ELF-1 (cell line): ENCODE data around the gene SLC22A23.
A peak's percentile ranks its signal among the peaks of the same experiment; 100 is the strongest.

ENCODE experiments used
- DNase-seq: peaks from one replicate; pipeline ENCODE4 v3.0.0-alpha.2; 2016; ENCODE audit warnings: low read depth, low spot score

The SLC22A23 gene

GRCh38 chr6:3285049-3285639, 171.7 kb downstream of the SLC22A23 start:
- DNase-seq: no peak

GRCh38 chr6:3284436-3284876, 172.4 kb downstream of the SLC22A23 start:
- DNase-seq: no peak

GRCh38 chr6:3283641-3284435, 173.0 kb downstream of the SLC22A23 start:
- DNase-seq: no peak

- no peak for DNase-seq
Observed at GRCh38 chr6:3283241-3283640, 173.6 kb downstream of the SLC22A23 start.

GRCh38 chr6:3282476-3283236, 174.2 kb downstream of the SLC22A23 start:
- no peak for DNase-seq

- DNase-seq: peak; percentile 16
Observed at GRCh38 chr6:3281631-3282475, 175.0 kb downstream of the SLC22A23 start.

- DNase-seq: no peak
Observed at GRCh38 chr6:3280866-3281465, 175.9 kb downstream of the SLC22A23 start.

- no peak for DNase-seq
Observed at GRCh38 chr6:3280091-3280490, 176.8 kb downstream of the SLC22A23 start.

GRCh38 chr6:3278691-3279090, 178.2 kb downstream of the SLC22A23 start:
- DNase-seq: no peak

- no peak for DNase-seq
Observed at GRCh38 chr6:3277851-3278416, 178.9 kb downstream of the SLC22A23 start.

- DNase-seq: no peak
Observed at GRCh38 chr6:3277251-3277650, 179.6 kb downstream of the SLC22A23 start.

GRCh38 chr6:3276174-3277167, 180.4 kb downstream of the SLC22A23 start:
- no peak for DNase-seq

- no peak for DNase-seq
Observed at GRCh38 chr6:3273707-3274521, 182.9 kb downstream of the SLC22A23 start.

GRCh38 chr6:3272911-3273547, 183.8 kb downstream of the SLC22A23 start:
- no peak for DNase-seq

- no peak for DNase-seq
Observed at GRCh38 chr6:3271756-3272155, 185.1 kb downstream of the SLC22A23 start.

GRCh38 chr6:3270258-3270657, 186.6 kb downstream of the SLC22A23 start:
- no peak for DNase-seq

GRCh38 chr6:3269281-3269975, 187.4 kb downstream of the SLC22A23 start:
- no peak for DNase-seq

GRCh38 chr6:3268680-3269079, 188.2 kb downstream of the SLC22A23 start:
- DNase-seq: no peak
